Adrenal gland (tissue), 5 donors: ENCODE measurements around the gene TLCD5.

Experiments
- CTCF ChIP-seq, 6 experiments: fragments of 450-650 bp in 4 of 6; fragments of 200-600 bp in 2 of 6; sonication (generic) in 1 of 6; IDR thresholded peaks; 1 replicate in 5 of 6; 2 replicates in 1 of 6; pipeline versions ENCODE4 v1.5.1 to v1.8.0; 2016 to 2021; ENCODE audit warnings: antibody characterized with exemption in 6 of 6, mild to moderate bottlenecking in 2 of 6, moderate library complexity in 1 of 6
- POLR2A ChIP-seq, 2 donors: fragments of 450-650 bp; IDR thresholded peaks; one replicate each; pipeline ENCODE4 v1.6.1; 2017; ENCODE audit warnings: antibody characterized with exemption in 2 of 2, mild to moderate bottlenecking in 2 of 2, moderate library complexity in 1 of 2
- donor health status: DM: no; HTN: no; CAD: no.

DNA sequence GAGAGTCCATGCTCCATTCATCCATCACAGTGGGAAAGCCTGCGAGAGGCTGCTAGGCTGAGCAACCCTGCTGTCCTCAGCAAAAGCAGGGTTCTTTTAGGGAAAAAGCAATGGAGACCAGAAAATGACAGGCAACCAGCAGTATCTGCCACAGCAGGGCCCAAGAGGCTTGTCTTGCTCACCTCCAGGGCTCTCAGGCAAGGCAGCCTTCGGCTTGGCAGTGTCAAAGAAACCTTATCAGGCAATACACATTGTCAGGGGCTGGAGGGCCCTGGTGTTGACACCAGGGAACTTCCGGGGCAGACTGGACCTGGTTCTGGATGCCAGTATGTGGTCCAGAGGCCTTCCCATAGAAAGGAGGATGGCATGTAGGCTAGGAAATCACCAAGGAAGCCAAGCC is 10.2 kb upstream of the TLCD5 start:
- TF ChIP-seq CTCF (IDR thresholded peaks at IDR 0.05): no peak
- TF ChIP-seq POLR2A (IDR thresholded peaks at IDR 0.05): no peak
